Measurements from ENCODE around the gene NDUFS2. TPM values are rescaled to one million over a fixed set of nuclear protein-coding genes. Genes with fewer than 3 reads are reported as not detected.

The NDUFS2 gene
- total RNA-seq, 2 donors from 2014 or later = 169 to 198 TPM

DNA sequence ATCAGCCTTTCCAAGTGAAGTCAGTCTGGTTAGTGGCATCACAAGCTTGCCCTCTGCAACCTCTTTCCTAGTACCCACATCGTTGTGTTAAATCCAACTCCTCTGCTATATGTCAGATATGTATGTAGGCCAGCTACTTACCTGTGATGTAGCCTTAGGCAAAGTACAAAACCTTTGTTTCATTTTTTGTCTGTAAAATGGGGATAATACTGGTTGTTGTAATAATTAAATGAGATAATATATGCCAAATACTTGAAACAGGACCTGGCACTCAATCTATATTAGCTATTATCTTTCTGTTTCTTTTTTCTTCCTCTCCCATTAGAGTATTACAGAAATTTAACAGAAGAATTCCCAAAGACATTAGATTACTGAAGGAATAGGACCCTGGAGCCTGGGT is 57.6 kb downstream of the NDUFS2 start:
- DNase-seq = no peak
- ATAC-seq = no peak
- intact Hi-C loops (cut with DNase I) = no loop called here

GRCh38 chr1:161260376-161261260 is 58.5 kb downstream of the NDUFS2 start:
- DNase-seq (no peak), ATAC-seq (no peak)
- intact Hi-C loops (cut with DNase I) = no loop called here

DNA sequence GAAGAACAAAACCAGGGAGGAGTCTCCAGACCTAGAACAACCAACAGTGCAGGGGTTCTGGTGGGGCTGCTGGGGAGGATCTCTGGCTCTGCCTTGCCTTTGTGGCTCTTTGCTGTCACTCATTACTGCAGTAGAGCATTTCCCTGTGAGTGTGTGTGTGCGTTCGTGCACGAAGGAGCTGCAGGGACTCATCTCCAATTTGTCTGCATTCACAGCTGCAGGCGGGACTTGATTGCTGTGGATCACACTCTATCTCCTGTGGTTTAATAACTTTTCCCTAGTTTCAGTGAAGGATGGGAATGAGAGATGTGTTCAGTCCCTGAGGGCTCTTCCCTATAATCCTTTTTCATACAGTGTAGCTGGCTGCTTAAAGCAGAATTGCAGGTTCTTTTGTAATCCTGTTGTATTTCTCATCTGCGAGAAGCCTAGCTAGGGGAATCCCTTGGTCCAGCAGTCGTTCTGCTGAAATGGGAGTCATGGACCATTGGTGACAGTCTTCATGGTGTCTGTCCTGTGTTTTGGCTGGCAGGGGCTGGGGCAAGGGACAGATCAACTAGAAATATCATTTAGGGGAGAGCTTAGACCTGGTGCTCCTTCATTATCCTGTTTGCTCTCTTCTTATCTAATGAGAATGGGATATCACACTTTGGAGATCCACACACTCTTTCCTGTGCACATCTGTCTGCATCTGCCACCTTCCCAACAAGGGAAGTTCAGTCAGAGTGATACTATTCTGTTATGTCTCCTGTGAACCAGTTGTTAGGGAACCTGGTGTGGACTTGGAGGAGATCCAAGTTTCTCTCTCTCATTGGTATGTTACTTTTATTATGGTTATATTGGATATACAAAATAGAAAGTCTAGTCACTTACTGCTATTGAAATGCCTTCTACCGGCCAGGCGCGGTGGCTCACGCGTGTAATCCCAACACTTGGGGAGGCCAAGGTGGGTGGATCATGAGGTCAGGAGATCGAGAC is 59.4 kb downstream of the NDUFS2 start:
- ATAC-seq = no peak
- intact Hi-C loops (cut with DNase I) = no loop called here

More for the DNA sequence above, 59.4 kb downstream of the NDUFS2 start:
- DNase-seq = no peak

Small RNA genes within 50 kb of the gene (microRNA-seq; reads per million reads assigned to microRNA genes)
- 1.1 to 1.2 reads per million in 2 donors for gene MIR5187

Other genes starting within 250 kb of the NDUFS2 start
- under 1 TPM; 0.21 to 0.97 TPM for gene ITLN2, start 247.6 kb upstream of the NDUFS2 start, total RNA-seq
- gene F11R, start 181.2 kb upstream of the NDUFS2 start, total RNA-seq = 10 to 100 TPM; 16.4 to 18.0 TPM
- 10 to 100 TPM; 21.6 to 23.5 TPM for gene TSTD1, start 163.4 kb upstream of the NDUFS2 start, total RNA-seq
- 10 to 100 TPM; 33.7 to 34.4 TPM for gene USF1, start 156.4 kb upstream of the NDUFS2 start, total RNA-seq
- gene ARHGAP30, start 132.5 kb upstream of the NDUFS2 start, total RNA-seq = 10 to 100 TPM in 1 of 2 donors, 1 to 10 TPM in 1; 7.4 to 10.0 TPM
- gene NECTIN4, start 112.8 kb upstream of the NDUFS2 start, total RNA-seq = under 1 TPM in 1 of 2 donors, not detected in 1; 0.08 TPM
- gene KLHDC9, start 104.0 kb upstream of the NDUFS2 start, total RNA-seq = 1 to 10 TPM; 3.5 to 5.7 TPM
- 10 to 100 TPM; 50.5 to 63.7 TPM for gene PFDN2, start 84.3 kb upstream of the NDUFS2 start, total RNA-seq
- 10 to 100 TPM; 21.8 to 27.6 TPM for gene NIT1, start 84.3 kb upstream of the NDUFS2 start, total RNA-seq
- 10 to 100 TPM; 26.1 to 30.2 TPM for gene DEDD, start 69.7 kb upstream of the NDUFS2 start, total RNA-seq
- 10 to 100 TPM; 77.7 to 83.8 TPM for gene UFC1, start 48.4 kb upstream of the NDUFS2 start, total RNA-seq
- 10 to 100 TPM; 13.4 to 20.8 TPM for gene USP21, start 42.9 kb upstream of the NDUFS2 start, total RNA-seq
- 10 to 100 TPM; 12.7 to 16.3 TPM for gene PPOX, start 35.9 kb upstream of the NDUFS2 start, total RNA-seq
- 10 to 100 TPM; 19.7 to 25.2 TPM for gene B4GALT3, start 24.9 kb upstream of the NDUFS2 start, total RNA-seq
- 100 to 1,000 TPM in 1 of 2 donors, 10 to 100 TPM in 1; 16.5 to 117 TPM for gene ADAMTS4, start 3.3 kb upstream of the NDUFS2 start, total RNA-seq
- gene FCER1G, start 12.9 kb downstream of the NDUFS2 start, total RNA-seq = 10 to 100 TPM; 35.9 to 92.7 TPM
- under 1 TPM in 1 of 2 donors, not detected in 1; 0.76 TPM for gene APOA2, start 21.3 kb downstream of the NDUFS2 start, total RNA-seq
- gene TOMM40L, start 23.7 kb downstream of the NDUFS2 start, total RNA-seq = 10 to 100 TPM; 31.2 to 34.8 TPM
- gene NR1I3, start 35.8 kb downstream of the NDUFS2 start, total RNA-seq = not detected
- gene PCP4L1, start 56.4 kb downstream of the NDUFS2 start, total RNA-seq = under 1 TPM; 0.34 to 0.62 TPM
- gene MPZ, start 107.6 kb downstream of the NDUFS2 start, total RNA-seq = 1 to 10 TPM; 3.2 to 8.6 TPM
- 100 to 1,000 TPM; 241 to 284 TPM for gene SDHC, start 112.0 kb downstream of the NDUFS2 start, total RNA-seq
- not detected for gene CFAP126, start 165.5 kb downstream of the NDUFS2 start, total RNA-seq